Neural cell (in vitro differentiated cells): ENCODE data around the gene SNX33. TPM values are rescaled to one million over a fixed set of nuclear protein-coding genes. Genes with fewer than 3 reads are reported as not detected.

Experiments used
- H2AFZ ChIP-seq: fragments of 200-600, 300-800 bp; sonication (generic), shearing (Covaris generic); 2 replicates; pipeline ENCODE4 v1.6.0; 2014; ENCODE audit warnings: low read depth, mild to moderate bottlenecking, antibody characterized with exemption, low read length, moderate library complexity
- H3F3A ChIP-seq: fragments of 200-600 bp; shearing (Covaris generic); 2 replicates; pipeline ENCODE4 v1.6.1; 2016; ENCODE audit warnings: mild to moderate bottlenecking, moderate library complexity, mixed read lengths, antibody characterized with exemption, low read length; ENCODE audit not compliant: insufficient read depth, poor library complexity, severe bottlenecking
- H3K27ac ChIP-seq: fragments of 200-600, 300-800 bp; sonication (generic), shearing (Covaris generic); 2 replicates; pipeline ENCODE4 v1.5.1; 2014; ENCODE audit warnings: mild to moderate bottlenecking, low read length, moderate library complexity
- H3K27me3 ChIP-seq: fragments of 300-800, 200-600 bp; sonication (generic), shearing (Covaris generic); 2 replicates; pipeline ENCODE4 v1.6.0; 2014; ENCODE audit warnings: mild to moderate bottlenecking, low read depth, low read length, moderate library complexity; ENCODE audit not compliant: insufficient read depth
- H3K36me3 ChIP-seq: fragments of 300-800, 200-600 bp; sonication (generic), shearing (Covaris generic); 2 replicates; pipeline ENCODE4 v1.5.1; 2014; ENCODE audit warnings: mild to moderate bottlenecking, antibody characterized with exemption, low read length, moderate library complexity; ENCODE audit not compliant: insufficient read depth
- H3K4me2 ChIP-seq: fragments of 300-800, 200-600 bp; sonication (generic), shearing (Covaris generic); 2 replicates; pipeline ENCODE4 v1.6.0; 2014; ENCODE audit warnings: mild to moderate bottlenecking, low read length
- H3K4me3 ChIP-seq: fragments of 300-800, 200-600 bp; sonication (generic), shearing (Covaris generic); 2 replicates; pipeline ENCODE4 v1.5.1; 2014; ENCODE audit warnings: mild to moderate bottlenecking, low read length, moderate library complexity
- H3K79me2 ChIP-seq: fragments of 200-600 bp; shearing (Covaris generic); replicated peaks from 2 replicates; pipeline ENCODE4 v1.6.0; 2014; ENCODE audit warnings: mild to moderate bottlenecking, low read length, moderate library complexity; ENCODE audit not compliant: insufficient read depth
- H3K9ac ChIP-seq: fragments of 300-800, 200-600 bp; sonication (generic), shearing (Covaris generic); 2 replicates; pipeline ENCODE4 v1.6.1; 2016; ENCODE audit warnings: mild to moderate bottlenecking, low read length, mixed read lengths
- H3K9me2 ChIP-seq: fragments of 200-600 bp; shearing (Covaris generic); 2 replicates; pipeline ENCODE4 v1.6.1; 2016; ENCODE audit warnings: mild to moderate bottlenecking, low read length, mixed read lengths; ENCODE audit not compliant: insufficient read depth
- H3K9me3 ChIP-seq: fragments of 200-600, 300-800 bp; sonication (generic), shearing (Covaris generic); 2 replicates; pipeline ENCODE4 v1.6.1; 2016; ENCODE audit warnings: mild to moderate bottlenecking, mixed run types, low read length, moderate library complexity, mixed read lengths
- H4K20me1 ChIP-seq: fragments of 200-600 bp; shearing (Covaris generic); 2 replicates; pipeline ENCODE4 v1.6.1; 2016; ENCODE audit warnings: mild to moderate bottlenecking, mixed run types; ENCODE audit not compliant: insufficient read depth
- EP300 ChIP-seq: fragments of 450-650 bp; conservative IDR thresholded peaks from 2 replicates; pipeline ENCODE4 v1.6.1; 2014; ENCODE audit warnings: antibody characterized with exemption, mild to moderate bottlenecking, moderate library complexity; ENCODE audit not compliant: poor library complexity, severe bottlenecking
- EZH2 ChIP-seq: fragments of 200-600, 300-800 bp; shearing (Covaris generic), sonication (generic); IDR thresholded peaks from 2 replicates; pipeline ENCODE4 v1.6.1; 2014; ENCODE audit warnings: antibody characterized with exemption, low read length, borderline replicate concordance, mild to moderate bottlenecking; ENCODE audit not compliant: insufficient read depth, poor library complexity, severe bottlenecking
- MXI1 ChIP-seq: fragments of 450-650 bp; conservative IDR thresholded peaks from 2 replicates; pipeline ENCODE4 v1.6.1; 2014; ENCODE audit warnings: antibody characterized with exemption, mild to moderate bottlenecking; ENCODE audit not compliant: poor library complexity, severe bottlenecking
- POLR2AphosphoS5 ChIP-seq: IDR thresholded peaks from 2 replicates; pipeline ENCODE4 v1.6.1; 2012
- RAD21 ChIP-seq: fragments of 450-650 bp; conservative IDR thresholded peaks from 2 replicates; pipeline ENCODE4 v1.6.1; 2014; ENCODE audit warnings: antibody characterized with exemption, mild to moderate bottlenecking, moderate library complexity
- SMC3 ChIP-seq: fragments of 450-650 bp; conservative IDR thresholded peaks from 2 replicates; pipeline ENCODE4 v1.6.1; 2014; ENCODE audit warnings: antibody characterized with exemption, mild to moderate bottlenecking, moderate library complexity; ENCODE audit not compliant: poor library complexity
- TAF1 ChIP-seq: IDR thresholded peaks from 2 replicates; pipeline ENCODE4 v1.6.1; 2012; ENCODE audit warnings: low read depth
- polyA plus RNA-seq: library from polyadenylated mRNA; depleted of rRNA; stranded (reverse); fragments of >200 nt; gene quantifications from 2 replicates; pipeline ENCODE4 v1.2.3, GENCODE V29; 2014
- TF ChIP-seq, protein P1 (sequence below): fragments of 450-650 bp; IDR thresholded peaks from 2 replicates; pipeline ENCODE4 v1.5.1; 2014; ENCODE audit warnings: antibody characterized with exemption, mild to moderate bottlenecking, moderate library complexity; ENCODE audit not compliant: poor library complexity, severe bottlenecking
- TF ChIP-seq, protein P2 (sequence below): IDR thresholded peaks from 2 replicates; pipeline ENCODE4 v1.6.1; 2012; ENCODE audit warnings: borderline replicate concordance

The SNX33 gene
- polyA plus RNA-seq, 1 donor from 2014 or later: 0.14 TPM

DNA sequence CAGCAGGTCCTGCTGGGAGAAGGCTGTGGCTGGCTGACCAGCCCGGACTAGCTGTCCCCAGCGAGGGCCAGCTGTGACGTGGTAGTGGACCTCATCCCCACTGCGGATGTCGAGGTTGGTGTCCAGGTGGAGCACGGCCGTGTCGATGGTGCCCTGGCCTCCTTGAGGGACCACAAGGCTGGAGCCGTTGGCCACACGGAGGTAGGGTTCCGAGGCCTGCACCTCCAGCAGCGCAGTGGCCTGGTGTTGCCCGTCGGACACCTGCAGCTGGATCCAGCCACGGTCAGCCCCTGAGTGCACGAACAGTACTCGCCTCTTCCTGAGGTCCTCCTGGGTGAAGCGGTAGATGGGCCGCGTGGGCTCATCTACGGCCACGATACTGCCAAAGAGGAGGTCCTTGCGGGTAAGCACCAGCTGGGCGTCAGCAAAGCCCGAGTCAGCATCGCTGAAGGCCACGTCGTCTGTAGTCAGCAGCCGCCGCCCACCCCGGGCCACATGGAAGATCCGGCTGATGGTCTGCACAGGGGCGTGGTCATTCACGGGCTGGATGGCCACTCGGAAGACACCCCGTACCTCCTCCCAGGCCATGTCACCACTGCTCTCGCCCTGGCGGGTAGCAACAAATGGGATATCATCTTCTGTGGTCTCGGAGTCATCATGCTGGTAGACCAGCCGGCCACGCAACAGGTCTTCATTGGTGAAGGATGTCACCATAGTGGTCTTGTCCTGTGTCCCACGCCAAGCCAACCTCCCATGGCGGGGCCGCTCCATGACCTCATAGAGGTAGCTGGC lies 40.0 kb downstream of the SNX33 start:
- H3K27me3 ChIP-seq: no peaks in the 10 kb centered on the region
- no peaks in the 10 kb centered on the region for H3K9me2 ChIP-seq
- no peaks in the 10 kb centered on the region for H3F3A ChIP-seq
- H3K9ac ChIP-seq: no peak overlapping the region
- H3K4me2 ChIP-seq: no peak overlapping the region
- H3K4me3 ChIP-seq: no peak overlapping the region
- no peaks in the 10 kb centered on the region for H3K79me2 ChIP-seq
- H3K36me3 ChIP-seq: no peaks in the 10 kb centered on the region
- no peaks in the 10 kb centered on the region for H4K20me1 ChIP-seq
- no peaks in the 10 kb centered on the region for H3K9me3 ChIP-seq
- no peak overlapping the region for H2AFZ ChIP-seq
- H3K27ac ChIP-seq: no peak overlapping the region
- TF ChIP-seq POLR2AphosphoS5 (no peak), EZH2 (no peak), EP300 (no peak), TAF1 (no peak), SMC3 (no peak), MXI1 (no peak), RAD21 (no peak)
- TF ChIP-seq, protein P1, sequence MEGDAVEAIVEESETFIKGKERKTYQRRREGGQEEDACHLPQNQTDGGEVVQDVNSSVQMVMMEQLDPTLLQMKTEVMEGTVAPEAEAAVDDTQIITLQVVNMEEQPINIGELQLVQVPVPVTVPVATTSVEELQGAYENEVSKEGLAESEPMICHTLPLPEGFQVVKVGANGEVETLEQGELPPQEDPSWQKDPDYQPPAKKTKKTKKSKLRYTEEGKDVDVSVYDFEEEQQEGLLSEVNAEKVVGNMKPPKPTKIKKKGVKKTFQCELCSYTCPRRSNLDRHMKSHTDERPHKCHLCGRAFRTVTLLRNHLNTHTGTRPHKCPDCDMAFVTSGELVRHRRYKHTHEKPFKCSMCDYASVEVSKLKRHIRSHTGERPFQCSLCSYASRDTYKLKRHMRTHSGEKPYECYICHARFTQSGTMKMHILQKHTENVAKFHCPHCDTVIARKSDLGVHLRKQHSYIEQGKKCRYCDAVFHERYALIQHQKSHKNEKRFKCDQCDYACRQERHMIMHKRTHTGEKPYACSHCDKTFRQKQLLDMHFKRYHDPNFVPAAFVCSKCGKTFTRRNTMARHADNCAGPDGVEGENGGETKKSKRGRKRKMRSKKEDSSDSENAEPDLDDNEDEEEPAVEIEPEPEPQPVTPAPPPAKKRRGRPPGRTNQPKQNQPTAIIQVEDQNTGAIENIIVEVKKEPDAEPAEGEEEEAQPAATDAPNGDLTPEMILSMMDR: no peak
- TF ChIP-seq, protein P2, sequence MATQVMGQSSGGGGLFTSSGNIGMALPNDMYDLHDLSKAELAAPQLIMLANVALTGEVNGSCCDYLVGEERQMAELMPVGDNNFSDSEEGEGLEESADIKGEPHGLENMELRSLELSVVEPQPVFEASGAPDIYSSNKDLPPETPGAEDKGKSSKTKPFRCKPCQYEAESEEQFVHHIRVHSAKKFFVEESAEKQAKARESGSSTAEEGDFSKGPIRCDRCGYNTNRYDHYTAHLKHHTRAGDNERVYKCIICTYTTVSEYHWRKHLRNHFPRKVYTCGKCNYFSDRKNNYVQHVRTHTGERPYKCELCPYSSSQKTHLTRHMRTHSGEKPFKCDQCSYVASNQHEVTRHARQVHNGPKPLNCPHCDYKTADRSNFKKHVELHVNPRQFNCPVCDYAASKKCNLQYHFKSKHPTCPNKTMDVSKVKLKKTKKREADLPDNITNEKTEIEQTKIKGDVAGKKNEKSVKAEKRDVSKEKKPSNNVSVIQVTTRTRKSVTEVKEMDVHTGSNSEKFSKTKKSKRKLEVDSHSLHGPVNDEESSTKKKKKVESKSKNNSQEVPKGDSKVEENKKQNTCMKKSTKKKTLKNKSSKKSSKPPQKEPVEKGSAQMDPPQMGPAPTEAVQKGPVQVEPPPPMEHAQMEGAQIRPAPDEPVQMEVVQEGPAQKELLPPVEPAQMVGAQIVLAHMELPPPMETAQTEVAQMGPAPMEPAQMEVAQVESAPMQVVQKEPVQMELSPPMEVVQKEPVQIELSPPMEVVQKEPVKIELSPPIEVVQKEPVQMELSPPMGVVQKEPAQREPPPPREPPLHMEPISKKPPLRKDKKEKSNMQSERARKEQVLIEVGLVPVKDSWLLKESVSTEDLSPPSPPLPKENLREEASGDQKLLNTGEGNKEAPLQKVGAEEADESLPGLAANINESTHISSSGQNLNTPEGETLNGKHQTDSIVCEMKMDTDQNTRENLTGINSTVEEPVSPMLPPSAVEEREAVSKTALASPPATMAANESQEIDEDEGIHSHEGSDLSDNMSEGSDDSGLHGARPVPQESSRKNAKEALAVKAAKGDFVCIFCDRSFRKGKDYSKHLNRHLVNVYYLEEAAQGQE: no peak

DNA sequence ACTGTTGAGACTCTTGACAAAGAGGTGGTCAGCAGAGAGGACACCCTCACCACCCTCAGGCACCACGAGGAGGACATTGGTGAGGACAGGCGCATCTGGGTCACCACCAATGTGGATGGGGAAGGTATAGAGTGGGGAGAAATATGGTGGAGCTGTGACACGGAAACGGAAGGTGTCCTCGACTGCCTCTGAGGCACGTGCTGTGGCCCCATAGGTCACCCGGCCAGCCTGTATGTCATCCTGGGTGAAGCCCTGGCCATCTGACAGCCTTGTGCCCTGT lies 40.5 kb downstream of the SNX33 start:
- H3K27ac ChIP-seq: no peak overlapping the region
- H2AFZ ChIP-seq: no peak overlapping the region
- H4K20me1 ChIP-seq: no peaks in the 10 kb centered on the region

More for the DNA sequence above, 40.5 kb downstream of the SNX33 start:
- H3K9ac ChIP-seq: no peak overlapping the region
- no peaks in the 10 kb centered on the region for H3K9me2 ChIP-seq
- H3K27me3 ChIP-seq: no peaks in the 10 kb centered on the region
- TF ChIP-seq, protein P1: no peak
- TF ChIP-seq TAF1: no peak
- no peak for TF ChIP-seq SMC3
- no peak for TF ChIP-seq POLR2AphosphoS5
- no peak for TF ChIP-seq EZH2
- TF ChIP-seq, protein P2: no peak
- no peak for TF ChIP-seq MXI1
- no peak overlapping the region for H3K4me2 ChIP-seq
- H3K79me2 ChIP-seq: no peaks in the 10 kb centered on the region
- no peak overlapping the region for H3K4me3 ChIP-seq
- no peaks in the 10 kb centered on the region for H3K9me3 ChIP-seq
- no peaks in the 10 kb centered on the region for H3K36me3 ChIP-seq
- H3F3A ChIP-seq: no peaks in the 10 kb centered on the region
